ENCODE measurements around the gene SRRM2.

SRRM2 gene

DNA sequence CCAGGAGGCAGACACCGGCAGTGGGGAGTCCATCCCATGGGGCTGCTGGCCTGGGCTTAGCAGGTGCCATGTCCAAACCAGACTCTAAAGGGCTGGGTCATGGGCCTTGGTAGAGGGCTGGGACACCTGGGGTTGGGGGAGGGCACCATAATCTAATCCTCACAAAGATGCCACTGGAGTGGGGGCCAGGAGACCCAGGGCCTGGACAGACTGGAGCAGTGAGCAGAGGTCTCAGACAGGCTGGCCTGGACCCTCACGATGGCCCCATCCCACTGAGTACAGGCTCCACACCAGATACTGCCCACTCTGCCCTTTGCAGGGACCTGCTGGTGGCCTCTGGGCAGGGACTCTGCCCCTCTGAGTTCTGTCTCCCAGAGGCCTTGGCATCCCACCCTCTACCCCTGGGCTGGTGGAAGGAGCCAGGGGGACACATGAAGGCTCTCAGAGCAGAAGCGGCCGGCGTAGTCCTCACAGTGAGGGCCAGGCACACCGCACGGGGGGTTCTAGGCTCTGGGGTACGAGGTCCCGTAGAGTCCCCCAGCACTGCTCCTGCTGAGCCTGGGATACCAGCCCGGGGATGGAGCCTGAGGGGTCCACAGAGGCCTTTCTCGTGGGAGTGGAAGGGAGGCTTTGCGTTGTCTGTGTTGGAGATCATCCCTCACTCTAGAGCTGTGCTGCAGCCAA lies 10.0 kb upstream of the SRRM2 start:
- Histone ChIP-seq H3K9ac (no peak overlapping the region), H3K4me2 (ENCODE audit: low read length) (no peak overlapping the region), H3K27me3 (ENCODE audit: control insufficient read depth, insufficient read depth, low read length) (no peaks in the 10 kb centered on the region), H3K4me3 (ENCODE audit: low read depth, low read length) (no peak overlapping the region), H3K27ac (no peak overlapping the region), H3K79me2 (no peaks in the 10 kb centered on the region), H3K4me1 (no peaks in the 10 kb centered on the region), H2AFZ (no peak overlapping the region), H3K36me3 (ENCODE audit: control insufficient read depth, insufficient read depth, low read length) (no peaks in the 10 kb centered on the region), H3K9me3 (ENCODE audit: control insufficient read depth, low read length) (no peaks in the 10 kb centered on the region)
- TF ChIP-seq, protein P1, sequence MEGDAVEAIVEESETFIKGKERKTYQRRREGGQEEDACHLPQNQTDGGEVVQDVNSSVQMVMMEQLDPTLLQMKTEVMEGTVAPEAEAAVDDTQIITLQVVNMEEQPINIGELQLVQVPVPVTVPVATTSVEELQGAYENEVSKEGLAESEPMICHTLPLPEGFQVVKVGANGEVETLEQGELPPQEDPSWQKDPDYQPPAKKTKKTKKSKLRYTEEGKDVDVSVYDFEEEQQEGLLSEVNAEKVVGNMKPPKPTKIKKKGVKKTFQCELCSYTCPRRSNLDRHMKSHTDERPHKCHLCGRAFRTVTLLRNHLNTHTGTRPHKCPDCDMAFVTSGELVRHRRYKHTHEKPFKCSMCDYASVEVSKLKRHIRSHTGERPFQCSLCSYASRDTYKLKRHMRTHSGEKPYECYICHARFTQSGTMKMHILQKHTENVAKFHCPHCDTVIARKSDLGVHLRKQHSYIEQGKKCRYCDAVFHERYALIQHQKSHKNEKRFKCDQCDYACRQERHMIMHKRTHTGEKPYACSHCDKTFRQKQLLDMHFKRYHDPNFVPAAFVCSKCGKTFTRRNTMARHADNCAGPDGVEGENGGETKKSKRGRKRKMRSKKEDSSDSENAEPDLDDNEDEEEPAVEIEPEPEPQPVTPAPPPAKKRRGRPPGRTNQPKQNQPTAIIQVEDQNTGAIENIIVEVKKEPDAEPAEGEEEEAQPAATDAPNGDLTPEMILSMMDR (IDR thresholded peaks at IDR 0.05), result no peak

DNA sequence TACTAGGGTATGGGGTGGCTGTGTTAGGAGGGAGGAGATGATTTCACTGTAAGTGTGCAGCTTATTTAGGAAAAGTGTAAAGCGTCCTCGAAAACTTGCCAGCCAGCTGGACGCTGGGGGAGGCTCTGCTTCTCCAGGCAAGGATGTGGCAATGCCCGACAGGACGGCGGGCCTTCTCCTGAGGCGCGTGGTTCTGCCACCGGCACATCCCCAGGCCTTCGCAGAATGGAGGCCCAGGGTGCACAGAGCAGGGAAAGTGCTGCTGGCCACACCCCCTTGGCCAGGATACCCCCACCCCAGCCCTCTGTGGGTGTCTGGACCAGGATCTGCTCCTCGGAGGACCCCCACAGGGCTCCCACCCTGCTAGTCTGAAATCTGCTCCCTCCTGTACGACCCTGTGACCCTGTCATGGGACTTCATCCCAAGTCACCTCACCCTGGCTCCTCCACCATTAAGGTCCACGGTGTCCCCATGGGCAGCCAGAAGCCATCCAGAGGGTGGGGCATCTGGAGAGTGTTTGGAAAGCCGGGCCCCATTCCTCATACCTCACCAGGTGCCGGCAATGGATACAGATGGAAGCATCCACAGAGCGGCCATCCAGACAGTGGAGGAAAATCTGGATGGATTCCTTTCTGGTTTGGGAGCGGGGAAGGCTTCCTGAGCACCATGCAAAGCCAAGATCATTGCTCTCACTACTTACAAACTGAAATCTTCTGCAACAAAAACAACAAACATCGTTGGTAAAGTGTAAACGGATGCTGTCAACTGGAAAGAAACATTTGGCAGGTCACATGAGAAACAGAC lies 9.2 kb upstream of the SRRM2 start:
- no peak overlapping the region for H3K4me2 ChIP-seq (ENCODE audit: low read length)
- no peak overlapping the region for H2AFZ ChIP-seq
- TF ChIP-seq, protein P1 (IDR thresholded peaks at IDR 0.05), result no peak
- no peaks in the 10 kb centered on the region for H3K79me2 ChIP-seq
- H3K9ac ChIP-seq, result no peak overlapping the region
- no peaks in the 10 kb centered on the region for H3K36me3 ChIP-seq (ENCODE audit: control insufficient read depth, insufficient read depth, low read length)
- no peaks in the 10 kb centered on the region for H3K4me1 ChIP-seq
- H3K4me3 ChIP-seq (ENCODE audit: low read depth, low read length), result no peak overlapping the region
- H3K27me3 ChIP-seq (ENCODE audit: control insufficient read depth, insufficient read depth, low read length), result no peaks in the 10 kb centered on the region
- H3K27ac ChIP-seq, result no peak overlapping the region
- no peaks in the 10 kb centered on the region for H3K9me3 ChIP-seq (ENCODE audit: control insufficient read depth, low read length)

DNA sequence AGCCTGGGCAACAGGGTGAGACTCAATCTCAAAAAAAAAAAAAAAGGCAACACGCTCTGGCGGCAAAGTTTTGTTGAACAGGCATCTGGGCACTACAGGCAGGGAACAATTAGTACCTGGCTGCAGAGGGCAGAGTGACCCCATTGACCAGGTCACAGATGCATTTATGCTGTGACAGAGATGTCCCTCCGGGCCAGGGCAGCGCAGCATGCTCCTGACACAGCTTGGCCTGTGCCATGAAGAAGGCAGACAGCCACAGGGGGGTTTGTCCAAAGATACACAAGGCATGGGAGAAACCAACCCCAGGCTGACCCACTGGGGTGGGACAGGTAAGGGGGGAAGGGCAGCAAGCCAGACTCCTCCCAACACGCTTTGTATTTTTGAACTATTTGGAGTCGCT lies 7.7 kb upstream of the SRRM2 start:
- Histone ChIP-seq H3K36me3 (ENCODE audit: control insufficient read depth, insufficient read depth, low read length) (no peaks in the 10 kb centered on the region), H2AFZ (no peak overlapping the region), H3K4me3 (ENCODE audit: low read depth, low read length) (no peak overlapping the region), H3K4me1 (no peaks in the 10 kb centered on the region), H3K9me3 (ENCODE audit: control insufficient read depth, low read length) (no peaks in the 10 kb centered on the region), H3K4me2 (ENCODE audit: low read length) (no peak overlapping the region), H3K27ac (no peak overlapping the region), H3K9ac (no peak overlapping the region), H3K27me3 (ENCODE audit: control insufficient read depth, insufficient read depth, low read length) (no peaks in the 10 kb centered on the region), H3K79me2 (no peaks in the 10 kb centered on the region)
- TF ChIP-seq, protein P1 (IDR thresholded peaks at IDR 0.05), result no peak

DNA sequence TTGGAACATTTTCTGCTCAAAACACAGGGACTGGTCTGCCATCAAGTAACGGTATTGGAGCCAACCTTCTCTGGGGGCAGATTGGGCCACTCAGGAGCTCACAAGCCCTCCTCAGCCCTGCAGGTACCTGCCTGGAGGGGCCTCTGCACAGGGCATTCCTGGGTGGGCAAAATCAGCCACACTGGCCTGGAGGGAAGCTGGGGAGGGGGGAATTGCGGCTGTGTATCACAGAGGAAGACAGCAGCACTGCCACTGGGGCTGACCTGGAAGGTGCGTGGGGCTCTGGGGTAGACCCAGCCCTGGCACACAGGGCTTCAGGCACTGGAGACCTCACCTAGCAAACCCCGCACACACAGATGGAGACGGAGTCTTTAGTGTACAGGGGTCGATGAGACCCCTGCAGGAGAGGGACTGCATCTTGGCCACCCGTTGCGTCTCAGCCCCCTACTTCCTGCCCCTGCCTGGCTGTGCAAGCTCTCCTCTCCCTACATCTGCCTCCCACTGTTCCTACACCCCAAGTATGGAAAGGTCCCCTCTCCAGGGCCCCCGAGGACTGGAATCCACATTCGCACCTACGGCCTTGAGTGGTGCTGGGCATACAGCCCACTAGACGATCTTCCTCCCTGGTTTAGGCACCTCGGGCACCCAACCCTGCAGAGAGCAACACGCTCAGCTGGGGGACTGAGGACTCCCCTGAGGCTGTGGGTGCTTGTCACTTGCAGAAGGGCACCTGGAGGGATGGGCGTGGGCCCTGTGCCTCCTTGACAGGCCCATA lies 7.1 kb upstream of the SRRM2 start:
- Histone ChIP-seq H3K9me3 (ENCODE audit: control insufficient read depth, low read length) (no peaks in the 10 kb centered on the region), H3K4me2 (ENCODE audit: low read length) (no peak overlapping the region)
- TF ChIP-seq, protein P1 (IDR thresholded peaks at IDR 0.05), result no peak

More for the DNA sequence above, 7.1 kb upstream of the SRRM2 start:
- Histone ChIP-seq H3K27me3 (ENCODE audit: control insufficient read depth, insufficient read depth, low read length) (no peaks in the 10 kb centered on the region), H3K4me3 (ENCODE audit: low read depth, low read length) (no peak overlapping the region), H3K36me3 (ENCODE audit: control insufficient read depth, insufficient read depth, low read length) (no peaks in the 10 kb centered on the region), H3K27ac (no peak overlapping the region), H2AFZ (no peak overlapping the region), H3K79me2 (no peaks in the 10 kb centered on the region), H3K9ac (no peak overlapping the region), H3K4me1 (no peaks in the 10 kb centered on the region)
